Measurements from ENCODE around the gene UBA6.

Gene UBA6

GRCh38 chr4:67634741-67635140, 66.2 kb downstream of the UBA6 start:
- TF ChIP-seq FOXP2 (optimal IDR thresholded peaks at IDR 0.05; ENCODE audit: borderline replicate concordance, extremely low read depth, extremely low read length, insufficient read depth) (no peak), POLR2AphosphoS5 (IDR thresholded peaks at IDR 0.05; ENCODE audit: low read depth, low read length) (no peak)
- TF ChIP-seq, protein P1, sequence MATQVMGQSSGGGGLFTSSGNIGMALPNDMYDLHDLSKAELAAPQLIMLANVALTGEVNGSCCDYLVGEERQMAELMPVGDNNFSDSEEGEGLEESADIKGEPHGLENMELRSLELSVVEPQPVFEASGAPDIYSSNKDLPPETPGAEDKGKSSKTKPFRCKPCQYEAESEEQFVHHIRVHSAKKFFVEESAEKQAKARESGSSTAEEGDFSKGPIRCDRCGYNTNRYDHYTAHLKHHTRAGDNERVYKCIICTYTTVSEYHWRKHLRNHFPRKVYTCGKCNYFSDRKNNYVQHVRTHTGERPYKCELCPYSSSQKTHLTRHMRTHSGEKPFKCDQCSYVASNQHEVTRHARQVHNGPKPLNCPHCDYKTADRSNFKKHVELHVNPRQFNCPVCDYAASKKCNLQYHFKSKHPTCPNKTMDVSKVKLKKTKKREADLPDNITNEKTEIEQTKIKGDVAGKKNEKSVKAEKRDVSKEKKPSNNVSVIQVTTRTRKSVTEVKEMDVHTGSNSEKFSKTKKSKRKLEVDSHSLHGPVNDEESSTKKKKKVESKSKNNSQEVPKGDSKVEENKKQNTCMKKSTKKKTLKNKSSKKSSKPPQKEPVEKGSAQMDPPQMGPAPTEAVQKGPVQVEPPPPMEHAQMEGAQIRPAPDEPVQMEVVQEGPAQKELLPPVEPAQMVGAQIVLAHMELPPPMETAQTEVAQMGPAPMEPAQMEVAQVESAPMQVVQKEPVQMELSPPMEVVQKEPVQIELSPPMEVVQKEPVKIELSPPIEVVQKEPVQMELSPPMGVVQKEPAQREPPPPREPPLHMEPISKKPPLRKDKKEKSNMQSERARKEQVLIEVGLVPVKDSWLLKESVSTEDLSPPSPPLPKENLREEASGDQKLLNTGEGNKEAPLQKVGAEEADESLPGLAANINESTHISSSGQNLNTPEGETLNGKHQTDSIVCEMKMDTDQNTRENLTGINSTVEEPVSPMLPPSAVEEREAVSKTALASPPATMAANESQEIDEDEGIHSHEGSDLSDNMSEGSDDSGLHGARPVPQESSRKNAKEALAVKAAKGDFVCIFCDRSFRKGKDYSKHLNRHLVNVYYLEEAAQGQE (IDR thresholded peaks at IDR 0.05; ENCODE audit: insufficient read depth in 1 of 2, low read depth in 2 of 2, low read length in 2 of 2), result no peak

DNA sequence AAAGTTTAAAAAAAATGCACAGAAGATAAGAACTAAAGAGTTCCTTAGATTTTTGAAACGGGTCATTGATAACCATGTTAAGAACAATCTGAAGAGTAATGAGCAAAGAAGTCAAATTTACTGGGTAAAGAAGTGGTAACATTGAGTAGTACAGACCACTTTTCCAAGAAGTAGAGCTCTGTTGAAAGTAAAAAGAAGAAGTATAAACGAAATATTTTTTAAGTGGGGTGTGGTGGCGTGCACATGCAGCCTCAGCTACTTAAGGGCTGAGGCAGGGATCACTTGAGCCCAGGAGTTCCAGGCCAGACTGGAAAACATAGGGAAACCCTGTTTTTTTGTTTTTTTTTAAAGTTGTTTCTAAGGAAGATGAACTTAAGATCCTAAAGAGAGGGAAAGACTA, 68.5 kb downstream of the UBA6 start:
- no peak for TF ChIP-seq TAF1 (IDR thresholded peaks at IDR 0.05; ENCODE audit: borderline replicate concordance, insufficient read depth, low read length)
- TF ChIP-seq FOXP2 (optimal IDR thresholded peaks at IDR 0.05; ENCODE audit: borderline replicate concordance, extremely low read depth, extremely low read length, insufficient read depth), result no peak
- TF ChIP-seq, protein P1 (IDR thresholded peaks at IDR 0.05; ENCODE audit: insufficient read depth in 1 of 2, low read depth in 2 of 2, low read length in 2 of 2), result no peak
- TF ChIP-seq SIN3A (IDR thresholded peaks at IDR 0.05; ENCODE audit: borderline replicate concordance, insufficient read depth, low read length), result no peak
- TF ChIP-seq POLR2AphosphoS5 (IDR thresholded peaks at IDR 0.05; ENCODE audit: low read depth, low read length), result no peak

DNA sequence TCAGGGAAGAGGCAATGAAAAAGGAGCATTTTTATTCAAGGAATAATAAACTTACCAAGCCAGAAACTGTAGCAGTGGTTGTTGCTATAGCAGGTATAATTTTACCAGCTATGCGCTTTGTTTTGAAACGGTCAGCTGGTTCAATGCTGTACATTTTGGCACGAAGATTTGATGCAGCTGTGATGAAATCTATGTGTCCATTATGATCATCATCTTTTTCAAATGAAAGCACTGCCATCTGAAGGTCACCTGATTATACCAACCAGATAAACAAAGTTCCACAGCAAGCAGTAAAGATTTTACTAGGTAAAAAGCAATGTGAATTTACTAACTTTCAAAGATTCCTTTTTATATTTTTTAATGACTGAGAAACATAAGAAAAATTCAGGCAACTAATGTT, 76.0 kb downstream of the UBA6 start:
- TF ChIP-seq, protein P1 (IDR thresholded peaks at IDR 0.05; ENCODE audit: insufficient read depth in 1 of 2, low read depth in 2 of 2, low read length in 2 of 2), result no peak
- TF ChIP-seq SIN3A (IDR thresholded peaks at IDR 0.05; ENCODE audit: borderline replicate concordance, insufficient read depth, low read length) (no peak), FOXP2 (optimal IDR thresholded peaks at IDR 0.05; ENCODE audit: borderline replicate concordance, extremely low read depth, extremely low read length, insufficient read depth) (no peak), POLR2AphosphoS5 (IDR thresholded peaks at IDR 0.05; ENCODE audit: low read depth, low read length) (no peak)

DNA sequence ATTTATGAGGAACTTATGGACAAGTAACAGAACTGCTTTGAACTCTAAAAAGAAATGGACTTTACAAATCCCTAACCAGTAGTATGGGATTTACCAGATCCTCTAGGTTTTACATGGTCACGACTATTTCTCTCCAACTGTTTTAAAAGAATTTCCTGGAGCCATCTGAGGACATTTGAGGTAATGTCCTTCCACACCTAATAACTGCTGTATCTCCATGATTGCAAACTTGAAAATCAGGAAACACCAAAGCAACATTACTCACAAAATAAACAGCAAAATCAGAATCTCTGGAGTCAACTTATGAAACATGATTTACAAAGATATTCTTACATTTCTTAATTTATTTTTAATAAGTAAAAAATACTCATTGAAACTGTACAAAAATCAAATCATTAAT, 84.5 kb downstream of the UBA6 start:
- TF ChIP-seq TAF1 (IDR thresholded peaks at IDR 0.05; ENCODE audit: borderline replicate concordance, insufficient read depth, low read length) (no peak), POLR2AphosphoS5 (IDR thresholded peaks at IDR 0.05; ENCODE audit: low read depth, low read length) (no peak), FOXP2 (optimal IDR thresholded peaks at IDR 0.05; ENCODE audit: borderline replicate concordance, extremely low read depth, extremely low read length, insufficient read depth) (no peak), SIN3A (IDR thresholded peaks at IDR 0.05; ENCODE audit: borderline replicate concordance, insufficient read depth, low read length) (no peak)
- TF ChIP-seq, protein P1 (IDR thresholded peaks at IDR 0.05; ENCODE audit: insufficient read depth in 1 of 2, low read depth in 2 of 2, low read length in 2 of 2), result no peak

GRCh38 chr4:67615119-67615518, 85.8 kb downstream of the UBA6 start:
- TF ChIP-seq, protein P1 (IDR thresholded peaks at IDR 0.05; ENCODE audit: insufficient read depth in 1 of 2, low read depth in 2 of 2, low read length in 2 of 2), result no peak
- TF ChIP-seq FOXP2 (optimal IDR thresholded peaks at IDR 0.05; ENCODE audit: borderline replicate concordance, extremely low read depth, extremely low read length, insufficient read depth) (no peak), TAF1 (IDR thresholded peaks at IDR 0.05; ENCODE audit: borderline replicate concordance, insufficient read depth, low read length) (no peak), SIN3A (IDR thresholded peaks at IDR 0.05; ENCODE audit: borderline replicate concordance, insufficient read depth, low read length) (no peak), POLR2AphosphoS5 (IDR thresholded peaks at IDR 0.05; ENCODE audit: low read depth, low read length) (no peak)
